ENCODE measurements around the gene ELP4.

ELP4 gene

DNA sequence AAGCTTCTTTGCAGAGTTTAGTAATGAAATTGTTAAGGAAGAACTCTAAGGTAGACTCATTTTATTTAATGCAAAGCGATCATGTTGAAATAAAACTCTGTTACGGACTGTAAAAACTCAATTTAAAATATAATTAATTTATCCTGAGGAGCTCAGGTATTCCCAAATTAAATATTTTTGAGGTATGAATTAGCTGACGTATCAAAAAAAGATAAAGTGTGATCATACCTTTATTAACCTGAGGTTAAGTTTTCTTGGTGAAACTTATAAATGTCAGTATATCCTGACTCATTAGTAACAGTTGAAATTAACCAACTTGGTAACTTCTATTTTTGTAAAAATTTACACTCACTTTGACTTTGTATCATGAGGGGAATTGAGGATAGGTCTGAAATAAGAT is 171.2 kb downstream of the ELP4 start:
- no peaks in the 10 kb centered on the region for H3K27me3 ChIP-seq (ENCODE audit: insufficient read depth, low read depth)
- H3K9ac ChIP-seq: no peak overlapping the region
- H3K4me3 ChIP-seq (IDR thresholded peaks at IDR 0.05; ENCODE audit: insufficient read depth, low read depth, low read length): no peak overlapping the region
- H3K27ac ChIP-seq: no peak overlapping the region
- no peaks in the 10 kb centered on the region for H3K36me3 ChIP-seq (ENCODE audit: insufficient read depth)
- no peak overlapping the region for H3K4me2 ChIP-seq
- no peaks in the 10 kb centered on the region for H4K20me1 ChIP-seq (ENCODE audit: insufficient read depth)
- H3K79me2 ChIP-seq (ENCODE audit: insufficient read depth, low read depth): no peaks in the 10 kb centered on the region
- H2AFZ ChIP-seq (ENCODE audit: low read depth): no peak overlapping the region
- H3K4me1 ChIP-seq (ENCODE audit: low read depth, poor library complexity, severe bottlenecking): no peaks in the 10 kb centered on the region
- TF ChIP-seq CTCF (conservative IDR thresholded peaks at IDR 0.05; ENCODE audit: low read depth, low read length): no peak

DNA sequence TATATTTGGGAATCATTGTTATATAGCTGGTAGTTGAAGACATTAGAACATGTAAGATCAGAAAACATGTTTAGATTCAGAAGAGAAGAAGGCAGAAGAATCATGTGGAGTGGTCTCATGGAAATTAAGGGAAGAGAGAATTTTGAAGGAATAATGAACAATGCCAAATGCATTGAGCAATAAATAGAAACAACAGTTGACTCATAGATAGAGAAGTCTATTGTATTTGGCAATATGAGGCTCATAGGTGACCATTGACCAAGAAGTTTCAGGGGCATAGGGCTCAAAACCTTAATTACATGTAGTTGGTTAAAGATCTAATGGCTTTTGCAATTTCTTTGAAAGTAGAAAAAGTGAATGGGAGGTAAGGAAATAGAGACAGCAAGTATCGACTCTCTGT is 177.7 kb downstream of the ELP4 start:
- Histone ChIP-seq H3K36me3 (ENCODE audit: insufficient read depth) (no peaks in the 10 kb centered on the region), H3K27me3 (ENCODE audit: insufficient read depth, low read depth) (no peaks in the 10 kb centered on the region), H4K20me1 (ENCODE audit: insufficient read depth) (no peaks in the 10 kb centered on the region), H3K9ac (no peak overlapping the region), H3K4me1 (ENCODE audit: low read depth, poor library complexity, severe bottlenecking) (peaks cover 45% of the 10 kb centered on the region), H3K79me2 (ENCODE audit: insufficient read depth, low read depth) (no peaks in the 10 kb centered on the region), H3K27ac (no peak overlapping the region), H3K4me3 (IDR thresholded peaks at IDR 0.05; ENCODE audit: insufficient read depth, low read depth, low read length) (no peak overlapping the region), H2AFZ (ENCODE audit: low read depth) (no peak overlapping the region), H3K4me2 (no peak overlapping the region)
- TF ChIP-seq CTCF (conservative IDR thresholded peaks at IDR 0.05; ENCODE audit: low read depth, low read length): no peak

DNA sequence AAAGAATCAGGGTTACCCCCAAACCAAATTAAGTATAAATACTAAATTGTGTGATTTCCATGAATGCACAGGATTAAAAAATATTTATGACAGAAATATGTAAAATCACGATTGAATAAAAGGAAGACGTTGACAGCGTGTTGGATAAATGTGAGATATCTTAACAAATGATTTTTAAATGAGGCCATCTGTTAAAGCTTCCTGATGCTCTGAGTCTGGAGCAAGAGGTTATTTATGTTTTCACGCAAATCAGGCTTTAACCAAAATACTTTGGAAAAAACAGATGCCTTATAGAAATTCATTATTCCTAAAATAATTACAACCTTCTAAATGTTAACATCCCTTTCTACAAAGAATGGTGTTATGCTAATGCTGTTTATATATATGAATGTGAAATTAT is 178.3 kb downstream of the ELP4 start:
- Histone ChIP-seq H3K4me2 (no peak overlapping the region), H3K4me3 (IDR thresholded peaks at IDR 0.05; ENCODE audit: insufficient read depth, low read depth, low read length) (no peak overlapping the region), H2AFZ (ENCODE audit: low read depth) (no peak overlapping the region), H3K4me1 (ENCODE audit: low read depth, poor library complexity, severe bottlenecking) (peaks cover 47% of the 10 kb centered on the region), H3K9ac (no peak overlapping the region), H3K79me2 (ENCODE audit: insufficient read depth, low read depth) (no peaks in the 10 kb centered on the region), H3K27me3 (ENCODE audit: insufficient read depth, low read depth) (no peaks in the 10 kb centered on the region), H3K36me3 (ENCODE audit: insufficient read depth) (no peaks in the 10 kb centered on the region), H3K27ac (no peak overlapping the region), H4K20me1 (ENCODE audit: insufficient read depth) (no peaks in the 10 kb centered on the region)
- no peak for TF ChIP-seq CTCF (conservative IDR thresholded peaks at IDR 0.05; ENCODE audit: low read depth, low read length)

DNA sequence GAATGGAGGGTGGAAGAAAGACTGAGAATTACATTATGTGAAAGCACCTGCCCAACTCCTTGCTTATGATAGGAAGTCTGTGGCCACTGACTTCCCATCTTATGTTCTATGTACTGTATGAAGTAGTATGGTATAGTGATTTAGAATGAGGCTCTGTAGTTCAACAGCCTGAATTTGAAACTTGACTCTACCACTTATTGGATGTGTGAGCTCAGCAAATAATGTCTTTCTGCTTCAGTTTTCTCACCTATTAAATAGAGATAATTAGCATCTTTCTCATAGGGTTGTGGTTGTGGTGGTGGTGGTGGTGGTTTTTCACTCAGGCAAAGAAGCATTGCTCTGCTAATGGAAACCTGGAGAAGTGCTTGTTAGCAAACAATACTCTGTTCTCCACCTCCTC is 180.0 kb downstream of the ELP4 start:
- no peaks in the 10 kb centered on the region for H4K20me1 ChIP-seq (ENCODE audit: insufficient read depth)
- H3K4me2 ChIP-seq: peak overlapping the region; percentile 67
- no peaks in the 10 kb centered on the region for H3K79me2 ChIP-seq (ENCODE audit: insufficient read depth, low read depth)
- H3K4me1 ChIP-seq (ENCODE audit: low read depth, poor library complexity, severe bottlenecking): peaks cover 47% of the 10 kb centered on the region
- TF ChIP-seq CTCF (conservative IDR thresholded peaks at IDR 0.05; ENCODE audit: low read depth, low read length): no peak
- no peak overlapping the region for H2AFZ ChIP-seq (ENCODE audit: low read depth)
- no peak overlapping the region for H3K9ac ChIP-seq
- H3K4me3 ChIP-seq (IDR thresholded peaks at IDR 0.05; ENCODE audit: insufficient read depth, low read depth, low read length): no peak overlapping the region
- H3K27me3 ChIP-seq (ENCODE audit: insufficient read depth, low read depth): no peaks in the 10 kb centered on the region
- H3K36me3 ChIP-seq (ENCODE audit: insufficient read depth): no peaks in the 10 kb centered on the region
- H3K27ac ChIP-seq: peak overlapping the region; percentile 36

GRCh38 chr11:31690041-31690440 is 180.5 kb downstream of the ELP4 start:
- peaks cover 47% of the 10 kb centered on the region for H3K4me1 ChIP-seq (ENCODE audit: low read depth, poor library complexity, severe bottlenecking)
- H3K9ac ChIP-seq: no peak overlapping the region
- peak overlapping the region; percentile 36 for H3K27ac ChIP-seq
- no peaks in the 10 kb centered on the region for H3K27me3 ChIP-seq (ENCODE audit: insufficient read depth, low read depth)
- peak overlapping the region; percentile 67 for H3K4me2 ChIP-seq
- no peak overlapping the region for H2AFZ ChIP-seq (ENCODE audit: low read depth)
- H3K36me3 ChIP-seq (ENCODE audit: insufficient read depth): no peaks in the 10 kb centered on the region
- no peak overlapping the region for H3K4me3 ChIP-seq (IDR thresholded peaks at IDR 0.05; ENCODE audit: insufficient read depth, low read depth, low read length)
- H3K79me2 ChIP-seq (ENCODE audit: insufficient read depth, low read depth): no peaks in the 10 kb centered on the region
- H4K20me1 ChIP-seq (ENCODE audit: insufficient read depth): no peaks in the 10 kb centered on the region
- TF ChIP-seq CTCF (conservative IDR thresholded peaks at IDR 0.05; ENCODE audit: low read depth, low read length): no peak

Data from KMS-11 (cell line).